ENCODE data around the gene FAAP100. TPM values are rescaled to one million over a fixed set of nuclear protein-coding genes. Genes with fewer than 3 reads are reported as not detected.

FAAP100 gene
- total RNA-seq, 4 donors from 2014 or later, result 20.1 to 41.7 (median 26.7) TPM

DNA sequence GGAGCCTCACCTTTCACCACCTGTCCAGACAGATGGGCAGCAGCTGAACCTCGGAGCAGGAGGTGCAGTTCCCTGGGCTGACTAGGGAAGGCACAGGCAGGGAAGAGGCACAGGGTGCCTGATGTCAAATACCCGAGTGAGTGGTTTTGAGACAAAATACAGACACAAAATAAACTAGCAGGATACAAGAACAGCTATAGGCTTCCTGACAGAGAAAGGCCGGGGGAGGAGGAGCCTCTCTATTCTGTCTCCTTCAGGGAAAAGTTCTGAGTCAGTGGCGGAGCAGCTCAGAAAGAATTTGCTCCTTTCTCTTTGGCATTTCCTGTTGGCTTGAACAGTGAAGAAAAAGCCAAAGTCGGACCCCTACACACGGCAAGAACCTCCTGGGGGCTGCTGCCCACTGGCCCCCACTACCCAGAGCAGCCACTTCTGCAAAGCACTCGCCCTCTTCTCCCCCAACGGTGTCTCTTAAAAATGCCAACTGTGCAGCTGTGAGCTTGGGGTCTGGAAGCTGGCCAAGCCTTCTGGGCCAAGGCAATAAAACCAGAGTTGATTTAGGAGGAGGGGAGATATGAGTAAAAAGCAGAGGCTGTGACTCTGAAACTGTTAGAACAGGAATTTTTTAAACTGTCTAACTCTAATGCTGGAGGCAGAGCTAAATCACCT is 14.4 kb upstream of the FAAP100 start:
- peak overlapping the region in 1 of 4 donors; percentile 27 for H3K4me3 ChIP-seq
- H3K36me3 ChIP-seq, result peaks cover 0 to 82% (median 7%) of the 10 kb centered on the region in 3 donors
- 1 to 6% methylated on average over 6 to 8 of the region's 8 CpGs for WGBS, 2 donors
- H3K4me1 ChIP-seq, result peaks cover 3 to 32% (median 21%) of the 10 kb centered on the region in 4 donors
- peak overlapping the region in 3 of 4 donors; percentile 65 to 85 (median 69) for H3K27ac ChIP-seq
- H3K27me3 ChIP-seq, result no peaks in the 10 kb centered on the region
- peak; percentile 52 to 70 for DNase-seq (ENCODE audit: low spot score in 2 of 2)
- no peaks in the 10 kb centered on the region for H3K9me3 ChIP-seq
- TF ChIP-seq EP300 (IDR thresholded peaks at IDR 0.05) (peak in 1 of 2 donors; percentile 58), POLR2A (IDR thresholded peaks at IDR 0.05) (no peak)

DNA sequence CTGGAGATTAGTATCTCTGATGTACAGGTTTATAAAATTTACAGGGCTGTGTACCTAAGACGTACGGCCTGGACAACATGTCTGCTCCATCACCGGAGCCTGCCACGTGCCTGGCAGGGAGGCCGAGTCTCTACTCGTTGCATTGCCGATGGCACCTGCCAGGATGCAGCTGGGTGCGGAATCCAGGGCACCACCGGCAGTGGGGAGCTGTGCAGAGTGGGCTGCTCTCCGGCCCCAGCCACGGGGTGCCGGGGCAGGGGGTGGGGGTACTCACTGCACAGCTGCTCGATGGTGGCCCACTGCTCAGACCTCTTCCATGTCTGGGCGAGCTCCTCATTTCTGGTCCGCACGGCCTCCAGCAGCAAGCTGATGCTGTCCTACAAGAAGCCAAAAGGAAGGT is 13.1 kb upstream of the FAAP100 start:
- Histone ChIP-seq H3K4me3 (no peak overlapping the region), H3K36me3 (peaks cover 0 to 82% (median 7%) of the 10 kb centered on the region in 3 donors), H3K27ac (no peak overlapping the region), H3K27me3 (no peaks in the 10 kb centered on the region), H3K4me1 (peaks cover 3 to 32% (median 21%) of the 10 kb centered on the region in 4 donors), H3K9me3 (no peaks in the 10 kb centered on the region)
- no peak for DNase-seq (ENCODE audit: low spot score in 2 of 2)
- 91% methylated on average over 16 of the region's 16 CpGs for WGBS, 2 donors
- TF ChIP-seq EP300 (IDR thresholded peaks at IDR 0.05) (no peak), POLR2A (IDR thresholded peaks at IDR 0.05) (no peak)
- TF ChIP-seq, protein P1, sequence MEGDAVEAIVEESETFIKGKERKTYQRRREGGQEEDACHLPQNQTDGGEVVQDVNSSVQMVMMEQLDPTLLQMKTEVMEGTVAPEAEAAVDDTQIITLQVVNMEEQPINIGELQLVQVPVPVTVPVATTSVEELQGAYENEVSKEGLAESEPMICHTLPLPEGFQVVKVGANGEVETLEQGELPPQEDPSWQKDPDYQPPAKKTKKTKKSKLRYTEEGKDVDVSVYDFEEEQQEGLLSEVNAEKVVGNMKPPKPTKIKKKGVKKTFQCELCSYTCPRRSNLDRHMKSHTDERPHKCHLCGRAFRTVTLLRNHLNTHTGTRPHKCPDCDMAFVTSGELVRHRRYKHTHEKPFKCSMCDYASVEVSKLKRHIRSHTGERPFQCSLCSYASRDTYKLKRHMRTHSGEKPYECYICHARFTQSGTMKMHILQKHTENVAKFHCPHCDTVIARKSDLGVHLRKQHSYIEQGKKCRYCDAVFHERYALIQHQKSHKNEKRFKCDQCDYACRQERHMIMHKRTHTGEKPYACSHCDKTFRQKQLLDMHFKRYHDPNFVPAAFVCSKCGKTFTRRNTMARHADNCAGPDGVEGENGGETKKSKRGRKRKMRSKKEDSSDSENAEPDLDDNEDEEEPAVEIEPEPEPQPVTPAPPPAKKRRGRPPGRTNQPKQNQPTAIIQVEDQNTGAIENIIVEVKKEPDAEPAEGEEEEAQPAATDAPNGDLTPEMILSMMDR (IDR thresholded peaks at IDR 0.05), result no peak

DNA sequence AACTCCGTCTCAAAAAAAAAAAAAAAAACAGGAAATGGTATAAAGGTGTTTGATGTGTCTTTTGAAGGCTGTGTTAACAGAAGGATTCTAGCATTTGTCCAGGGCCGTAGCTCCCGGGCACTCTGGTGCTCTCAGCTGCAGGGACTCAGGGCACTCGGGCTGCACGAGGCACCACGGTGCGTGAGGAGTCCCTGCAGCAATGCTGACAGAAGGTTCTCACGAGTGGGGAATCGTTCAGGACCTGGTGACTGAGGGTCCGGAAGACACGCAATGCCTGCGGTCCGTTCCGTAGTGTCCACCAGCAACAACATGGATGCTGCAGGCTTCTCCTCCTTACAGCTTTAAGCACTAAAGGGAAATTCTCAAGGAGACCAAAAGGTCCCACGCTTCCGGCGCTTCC is 12.6 kb upstream of the FAAP100 start:
- DNase-seq (ENCODE audit: low spot score in 2 of 2), result no peak
- Histone ChIP-seq H3K9me3 (no peaks in the 10 kb centered on the region), H3K4me3 (no peak overlapping the region), H3K27me3 (no peaks in the 10 kb centered on the region), H3K27ac (no peak overlapping the region), H3K4me1 (peaks cover 3 to 32% (median 21%) of the 10 kb centered on the region in 4 donors), H3K36me3 (peaks cover 0 to 82% (median 7%) of the 10 kb centered on the region in 3 donors)
- TF ChIP-seq, protein P1 (IDR thresholded peaks at IDR 0.05), result no peak
- TF ChIP-seq POLR2A (IDR thresholded peaks at IDR 0.05), result no peak
- no peak for TF ChIP-seq EP300 (IDR thresholded peaks at IDR 0.05)
- 84 to 91% methylated on average over 16 to 17 of the region's 17 CpGs for WGBS, 2 donors

DNA sequence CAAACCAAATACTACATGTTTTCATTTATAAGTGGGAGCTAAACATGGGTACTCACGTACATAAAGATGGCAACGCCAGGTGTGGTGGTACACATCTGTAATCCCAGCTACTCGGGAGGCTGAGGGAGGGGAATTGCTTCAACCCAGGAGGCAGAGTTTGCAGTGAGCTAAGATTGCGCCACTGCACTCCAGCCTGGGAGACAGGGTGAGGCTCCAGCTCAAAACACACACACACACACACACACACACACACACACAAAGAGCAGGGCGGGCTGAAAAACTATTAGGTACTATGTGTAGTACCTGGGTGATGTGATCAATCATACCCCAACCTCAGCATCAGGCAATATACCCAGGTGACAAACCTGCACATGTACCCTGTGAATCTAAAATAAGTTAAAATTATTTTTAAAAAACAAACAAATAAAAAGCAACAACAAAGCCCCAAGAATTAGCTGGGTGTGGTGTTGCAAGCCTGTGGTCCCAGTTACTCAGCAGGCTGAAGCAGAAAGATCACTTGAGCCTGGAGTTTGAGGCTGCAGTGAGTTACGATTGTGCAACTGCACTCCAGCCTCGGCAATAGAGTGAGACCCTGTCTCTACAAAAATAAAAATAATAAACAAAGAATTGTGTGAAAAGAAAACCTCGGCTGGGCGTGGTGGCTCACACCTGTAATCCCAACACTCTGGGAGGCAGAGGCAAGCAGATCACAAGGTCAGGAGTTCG is 11.9 kb upstream of the FAAP100 start:
- WGBS, 2 donors, result 82 to 87% methylated on average over 10 of the region's 10 CpGs
- Histone ChIP-seq H3K36me3 (peaks cover 0 to 80% (median 8%) of the 10 kb centered on the region in 3 donors), H3K9me3 (no peaks in the 10 kb centered on the region), H3K4me3 (no peak overlapping the region), H3K27me3 (no peaks in the 10 kb centered on the region), H3K27ac (no peak overlapping the region), H3K4me1 (peaks cover 3 to 32% (median 21%) of the 10 kb centered on the region in 4 donors)
- no peak for DNase-seq (ENCODE audit: low spot score in 2 of 2)
- TF ChIP-seq, protein P1 (IDR thresholded peaks at IDR 0.05), result no peak
- TF ChIP-seq POLR2A (IDR thresholded peaks at IDR 0.05) (no peak), EP300 (IDR thresholded peaks at IDR 0.05) (no peak)

DNA sequence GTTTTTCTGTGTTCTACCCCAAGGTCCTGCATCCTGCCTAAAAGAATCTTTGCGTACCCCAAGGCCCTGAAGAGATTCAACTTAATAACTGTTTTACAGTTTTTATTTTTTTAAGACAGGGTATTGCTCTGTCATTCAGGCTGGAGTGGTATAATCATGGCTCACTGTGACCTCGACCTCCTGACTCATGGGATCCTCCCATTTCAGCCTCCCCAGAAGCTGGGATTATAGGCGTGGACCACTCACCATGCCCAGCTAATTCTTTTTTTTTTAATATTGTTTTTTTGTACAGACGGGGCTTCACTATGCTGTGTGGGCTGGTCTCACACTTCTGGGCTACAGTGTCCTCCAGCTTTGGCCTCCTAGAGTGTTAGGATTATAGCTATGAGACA is 9.3 kb upstream of the FAAP100 start:
- Histone ChIP-seq H3K4me1 (peaks cover 3 to 12% (median 7%) of the 10 kb centered on the region in 4 donors), H3K27ac (no peak overlapping the region), H3K9me3 (no peaks in the 10 kb centered on the region), H3K4me3 (no peak overlapping the region), H3K36me3 (peaks cover 0 to 94% (median 7%) of the 10 kb centered on the region in 3 donors), H3K27me3 (no peaks in the 10 kb centered on the region)
- TF ChIP-seq POLR2A (IDR thresholded peaks at IDR 0.05) (no peak), EP300 (IDR thresholded peaks at IDR 0.05) (no peak)
- TF ChIP-seq, protein P1 (IDR thresholded peaks at IDR 0.05), result no peak
- DNase-seq (ENCODE audit: low spot score in 2 of 2), result no peak
- WGBS, 2 donors, result 77 to 78% methylated on average over 4 of the region's 4 CpGs

All from tibial nerve (tissue), 4 donors.